ENCODE measurements around the gene COL11A2. TPM values are rescaled to one million over a fixed set of nuclear protein-coding genes. Genes with fewer than 3 reads are reported as not detected.

Gene COL11A2
- total and polyA plus RNA-seq, 2 of the 13 experiments (the other 11 are each of a cell fraction or from before 2014, with no cell fraction given): 0.55 TPM

DNA sequence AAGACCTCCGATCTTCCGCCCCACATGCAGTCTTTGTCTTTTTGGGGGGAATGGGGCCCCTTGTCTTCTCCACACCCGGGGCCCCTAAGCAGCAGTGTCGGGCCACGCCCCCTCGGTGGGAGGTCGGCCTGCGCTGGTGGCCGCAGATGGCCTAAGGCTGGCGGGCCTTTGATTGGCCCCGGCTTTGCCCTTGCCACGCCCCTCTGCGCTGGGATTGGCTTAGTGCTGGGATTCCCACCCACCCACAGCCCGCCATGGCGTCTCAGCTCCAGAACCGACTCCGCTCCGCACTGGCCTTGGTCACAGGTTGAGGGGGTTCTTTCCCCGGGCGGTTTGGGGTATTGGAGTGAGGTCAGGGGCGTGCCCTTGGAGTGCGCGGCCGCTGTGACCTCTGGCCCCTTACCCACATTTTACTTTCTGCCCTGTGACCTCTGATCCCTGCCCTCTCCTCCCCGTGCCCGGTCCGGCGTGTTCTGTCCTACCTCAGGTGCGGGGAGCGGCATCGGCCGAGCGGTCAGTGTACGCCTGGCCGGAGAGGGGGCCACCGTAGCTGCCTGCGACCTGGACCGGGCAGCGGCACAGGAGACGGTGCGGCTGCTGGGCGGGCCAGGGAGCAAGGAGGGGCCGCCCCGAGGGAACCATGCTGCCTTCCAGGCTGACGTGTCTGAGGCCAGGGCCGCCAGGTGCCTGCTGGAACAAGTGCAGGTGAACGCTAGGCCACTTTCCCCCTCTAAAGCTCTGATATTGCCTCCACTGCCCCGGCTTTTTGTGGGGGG, 12.3 kb upstream of the COL11A2 start, which contains the start of gene HSD17B8 (continued):
- TF ChIP-seq ZEB1 (IDR thresholded peaks at IDR 0.05; ENCODE audit: insufficient replicate concordance, low read depth) (no peak), SYNCRIP (IDR thresholded peaks at IDR 0.05; ENCODE audit: insufficient read depth, low read depth, low read length) (no peak), ATF7-NPFF (CRISPR knock-in tag; IDR thresholded peaks at IDR 0.05; ENCODE audit: low read depth) (peak; percentile 66; the same call in 1 of the 2 replicates), HMG20B (CRISPR knock-in tag; conservative IDR thresholded peaks at IDR 0.05) (peak; percentile 61; the same call in 1 of the 2 replicates), DBP (CRISPR knock-in tag; IDR thresholded peaks at IDR 0.05; ENCODE audit: not compliant biosample characterization) (peak; percentile 81), MTERF4 (CRISPR knock-in tag; IDR thresholded peaks at IDR 0.05) (peak; percentile 86; the same call in 1 of the 2 replicates), GABPA (IDR thresholded peaks at IDR 0.05; ENCODE audit: low read depth, low read length) (no peak), GABPA (CRISPR knock-in tag; IDR thresholded peaks at IDR 0.05; ENCODE audit: low read depth) (no peak), RFXANK (CRISPR knock-in tag; IDR thresholded peaks at IDR 0.05) (peak; percentile 60; the same call in 1 of the 2 replicates), ZIK1 (CRISPR knock-in tag; IDR thresholded peaks at IDR 0.05; ENCODE audit: borderline replicate concordance, low read depth) (0 out of 2 replicates have a peak, but pooled peaks have one; percentile 43), KMT2A (CRISPR knock-in tag; IDR thresholded peaks at IDR 0.05) (peak; percentile 65; the same call in 1 of the 2 replicates), ZNF451 (CRISPR knock-in tag; IDR thresholded peaks at IDR 0.05) (peak; percentile 94; the same call in 1 of the 2 replicates), ZNF839 (CRISPR knock-in tag; IDR thresholded peaks at IDR 0.05; ENCODE audit: borderline replicate concordance) (peak; percentile 95; the same call in 1 of the 2 replicates), ZNF20 (CRISPR knock-in tag; IDR thresholded peaks at IDR 0.05) (0 out of 2 replicates have a peak, but pooled peaks have one; percentile 32), ZNF660 (CRISPR knock-in tag; IDR thresholded peaks at IDR 0.05; ENCODE audit: borderline replicate concordance, low read depth) (no peak), NR2F6 (IDR thresholded peaks at IDR 0.05) (peak; percentile 88), NR2F6 (CRISPR knock-in tag; IDR thresholded peaks at IDR 0.05) (peak; percentile 71), CEBPB (IDR thresholded peaks at IDR 0.05; ENCODE audit: borderline replicate concordance, low read depth, low read length) (no peak), PAX8 (CRISPR knock-in tag; IDR thresholded peaks at IDR 0.05; ENCODE audit: borderline replicate concordance) (peak; percentile 88; the same call in 1 of the 2 replicates), ZBTB44 (CRISPR knock-in tag; IDR thresholded peaks at IDR 0.05) (no peak)
- TF ChIP-seq, protein P1, sequence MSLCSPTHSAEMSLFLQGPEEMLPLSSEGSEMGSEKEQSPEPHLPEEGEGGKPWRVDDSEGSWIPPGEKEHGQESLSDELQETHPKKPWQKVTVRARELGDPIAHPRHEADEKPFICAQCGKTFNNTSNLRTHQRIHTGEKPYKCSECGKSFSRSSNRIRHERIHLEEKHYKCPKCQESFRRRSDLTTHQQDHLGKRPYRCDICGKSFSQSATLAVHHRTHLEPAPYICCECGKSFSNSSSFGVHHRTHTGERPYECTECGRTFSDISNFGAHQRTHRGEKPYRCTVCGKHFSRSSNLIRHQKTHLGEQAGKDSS (CRISPR knock-in tag; IDR thresholded peaks at IDR 0.05; ENCODE audit: borderline replicate concordance, low read depth): peak; percentile 81; the same call in 1 of the 2 replicates
- TF ChIP-seq, protein P2, sequence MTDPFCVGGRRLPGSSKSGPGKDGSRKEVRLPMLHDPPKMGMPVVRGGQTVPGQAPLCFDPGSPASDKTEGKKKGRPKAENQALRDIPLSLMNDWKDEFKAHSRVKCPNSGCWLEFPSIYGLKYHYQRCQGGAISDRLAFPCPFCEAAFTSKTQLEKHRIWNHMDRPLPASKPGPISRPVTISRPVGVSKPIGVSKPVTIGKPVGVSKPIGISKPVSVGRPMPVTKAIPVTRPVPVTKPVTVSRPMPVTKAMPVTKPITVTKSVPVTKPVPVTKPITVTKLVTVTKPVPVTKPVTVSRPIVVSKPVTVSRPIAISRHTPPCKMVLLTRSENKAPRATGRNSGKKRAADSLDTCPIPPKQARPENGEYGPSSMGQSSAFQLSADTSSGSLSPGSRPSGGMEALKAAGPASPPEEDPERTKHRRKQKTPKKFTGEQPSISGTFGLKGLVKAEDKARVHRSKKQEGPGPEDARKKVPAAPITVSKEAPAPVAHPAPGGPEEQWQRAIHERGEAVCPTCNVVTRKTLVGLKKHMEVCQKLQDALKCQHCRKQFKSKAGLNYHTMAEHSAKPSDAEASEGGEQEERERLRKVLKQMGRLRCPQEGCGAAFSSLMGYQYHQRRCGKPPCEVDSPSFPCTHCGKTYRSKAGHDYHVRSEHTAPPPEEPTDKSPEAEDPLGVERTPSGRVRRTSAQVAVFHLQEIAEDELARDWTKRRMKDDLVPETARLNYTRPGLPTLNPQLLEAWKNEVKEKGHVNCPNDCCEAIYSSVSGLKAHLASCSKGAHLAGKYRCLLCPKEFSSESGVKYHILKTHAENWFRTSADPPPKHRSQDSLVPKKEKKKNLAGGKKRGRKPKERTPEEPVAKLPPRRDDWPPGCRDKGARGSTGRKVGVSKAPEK (CRISPR knock-in tag; IDR thresholded peaks at IDR 0.05; ENCODE audit: borderline replicate concordance): 0 out of 2 replicates have a peak, but pooled peaks have one; percentile 44
